Smooth muscle cell (in vitro differentiated cells): ENCODE data around the gene MRPL54. TPM values are rescaled to one million over a fixed set of nuclear protein-coding genes. Genes with fewer than 3 reads are reported as not detected.

Experiments
- DNase-seq: peaks from one replicate; lab custom pipeline; 2025; ENCODE audit not compliant: unreplicated experiment; lab: John Stamatoyannopoulos, UW
- H2AFZ ChIP-seq: fragments of 200-600 bp; sonication (generic); 2 replicates; pipeline ENCODE4 v1.6.0; 2016; ENCODE audit warnings: antibody characterized with exemption, low read depth, mild to moderate bottlenecking
- H3F3A ChIP-seq: fragments of 200-600 bp; sonication (generic); 2 replicates; pipeline ENCODE4 v1.6.0; 2017; ENCODE audit warnings: antibody characterized with exemption, low read depth
- H3K27ac ChIP-seq: fragments of 200-600 bp; sonication (generic); 2 replicates; pipeline ENCODE4 v1.5.1; 2016; ENCODE audit warnings: low read depth, mild to moderate bottlenecking
- H3K27me3 ChIP-seq: fragments of 200-600 bp; sonication (generic); 2 replicates; pipeline ENCODE4 v1.6.1; 2016; ENCODE audit warnings: low read depth, mild to moderate bottlenecking
- H3K36me3 ChIP-seq: fragments of 200-600 bp; sonication (generic); 2 replicates; pipeline ENCODE4 v1.5.1; 2016; ENCODE audit warnings: low read depth
- H3K4me1 ChIP-seq: fragments of 200-600 bp; sonication (generic); 2 replicates; pipeline ENCODE4 v1.5.1; 2016; ENCODE audit warnings: low read depth
- H3K4me2 ChIP-seq: fragments of 200-600 bp; sonication (generic); 2 replicates; pipeline ENCODE4 v1.6.0; 2016; ENCODE audit warnings: mild to moderate bottlenecking
- H3K4me3 ChIP-seq: fragments of 200-600 bp; sonication (generic); 2 replicates; pipeline ENCODE4 v1.5.1; 2016; ENCODE audit warnings: mild to moderate bottlenecking
- H3K79me2 ChIP-seq: fragments of 200-600 bp; sonication (generic); 2 replicates; pipeline ENCODE4 v1.6.0; 2016; ENCODE audit warnings: low read depth, mild to moderate bottlenecking
- H3K9ac ChIP-seq: fragments of 200-600 bp; sonication (generic); 2 replicates; pipeline ENCODE4 v1.6.0; 2016; ENCODE audit warnings: low read depth
- H3K9me3 ChIP-seq: fragments of 200-600 bp; sonication (generic); replicated peaks from 2 replicates; pipeline ENCODE4 v1.5.1; 2016; ENCODE audit warnings: low read depth
- H4K20me1 ChIP-seq: fragments of 200-600 bp; sonication (generic); 2 replicates; pipeline ENCODE4 v1.6.0; 2016; ENCODE audit warnings: low read depth
- CTCF ChIP-seq: fragments of 200-600 bp; sonication (generic); IDR thresholded peaks from 2 replicates; pipeline ENCODE4 v1.5.1; 2017; ENCODE audit warnings: borderline replicate concordance, mild to moderate bottlenecking, antibody characterized with exemption; ENCODE audit not compliant: insufficient read depth, poor library complexity, severe bottlenecking
- WGBS: methylation state at CpG from one replicate; pipeline ENCODE4 v1.1.7; 2016; ENCODE audit warnings: low lambda C conversion rate; 5-methylcytosine and 5-hydroxymethylcytosine counted together
- polyA plus RNA-seq: library from polyadenylated mRNA; unstranded; fragments of >200 nt; fragmentation: Nextera tagmentation; extraction: Ambion mirVana; gene quantifications from 2 replicates; pipeline ENCODE4 v1.2.1, GENCODE V29; 2016
- total RNA-seq: library from RNA; depleted of rRNA; stranded (reverse); fragments of >200 nt; gene quantifications from 2 replicates; pipeline ENCODE4 v1.2.3, GENCODE V29; 2014

MRPL54 gene
- total and polyA plus RNA-seq, 2 experiments from 2014 or later: 19.5 to 60.8 TPM

DNA sequence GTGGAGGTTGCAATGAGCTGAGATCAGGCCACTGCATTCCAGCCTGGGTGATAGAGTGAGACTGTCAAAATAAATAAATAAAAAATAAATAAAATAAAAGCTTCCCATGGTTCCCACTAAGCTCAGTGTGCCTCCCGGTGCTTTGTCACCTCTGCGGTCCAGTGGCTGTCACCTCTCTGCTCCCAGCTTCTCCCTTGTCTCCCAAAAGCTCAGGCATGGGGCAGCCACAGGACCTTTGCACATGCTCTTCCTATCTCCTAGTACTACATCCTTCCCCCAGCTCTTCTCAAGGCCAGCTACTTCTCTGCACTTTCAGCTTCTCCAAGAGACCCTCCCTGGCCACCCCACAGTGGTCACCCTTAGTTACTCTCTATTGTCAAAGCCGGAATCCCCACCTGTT lies 31.3 kb downstream of the MRPL54 start:
- TF ChIP-seq CTCF: no peak
- 90% methylated on average over 3 of the region's 3 CpGs for WGBS
- no peaks in the 10 kb centered on the region for H3K4me1 ChIP-seq
- no peak for DNase-seq
- H3K9ac ChIP-seq: no peak overlapping the region
- no peaks in the 10 kb centered on the region for H3K79me2 ChIP-seq
- H4K20me1 ChIP-seq: no peaks in the 10 kb centered on the region
- H3K27me3 ChIP-seq: no peaks in the 10 kb centered on the region
- no peak overlapping the region for H3K4me3 ChIP-seq
- H3F3A ChIP-seq: no peaks in the 10 kb centered on the region
- no peak overlapping the region for H3K27ac ChIP-seq
- no peaks in the 10 kb centered on the region for H3K9me3 ChIP-seq
- no peak overlapping the region for H3K4me2 ChIP-seq
- H2AFZ ChIP-seq: no peak overlapping the region
- no peaks in the 10 kb centered on the region for H3K36me3 ChIP-seq

- Histone ChIP-seq H3K27me3 (peaks cover 24% of the 10 kb centered on the region), H3K4me2 (no peak overlapping the region), H3K27ac (no peak overlapping the region), H3K9me3 (no peaks in the 10 kb centered on the region), H3K79me2 (no peaks in the 10 kb centered on the region), H2AFZ (no peak overlapping the region), H3K9ac (no peak overlapping the region), H3K4me3 (no peak overlapping the region), H3F3A (no peaks in the 10 kb centered on the region), H3K36me3 (no peaks in the 10 kb centered on the region), H3K4me1 (no peaks in the 10 kb centered on the region), H4K20me1 (no peaks in the 10 kb centered on the region)
- 94% methylated on average over 2 of the region's 2 CpGs for WGBS
- TF ChIP-seq CTCF: no peak
- no peak for DNase-seq
Observed at GRCh38 chr19:3796358-3796757, 33.9 kb downstream of the MRPL54 start.

GRCh38 chr19:3798137-3798536 lies 35.7 kb downstream of the MRPL54 start:
- Histone ChIP-seq H3K27ac (no peak overlapping the region), H3K27me3 (peaks cover 37% of the 10 kb centered on the region), H3K4me2 (no peak overlapping the region), H3K4me3 (no peak overlapping the region), H3K36me3 (no peaks in the 10 kb centered on the region), H3K9me3 (no peaks in the 10 kb centered on the region), H3F3A (no peaks in the 10 kb centered on the region), H2AFZ (no peak overlapping the region), H3K9ac (no peak overlapping the region), H3K4me1 (no peaks in the 10 kb centered on the region), H4K20me1 (no peaks in the 10 kb centered on the region), H3K79me2 (no peaks in the 10 kb centered on the region)
- DNase-seq: no peak
- TF ChIP-seq CTCF: no peak
- WGBS: 86% methylated on average over 6 of the region's 6 CpGs

DNA sequence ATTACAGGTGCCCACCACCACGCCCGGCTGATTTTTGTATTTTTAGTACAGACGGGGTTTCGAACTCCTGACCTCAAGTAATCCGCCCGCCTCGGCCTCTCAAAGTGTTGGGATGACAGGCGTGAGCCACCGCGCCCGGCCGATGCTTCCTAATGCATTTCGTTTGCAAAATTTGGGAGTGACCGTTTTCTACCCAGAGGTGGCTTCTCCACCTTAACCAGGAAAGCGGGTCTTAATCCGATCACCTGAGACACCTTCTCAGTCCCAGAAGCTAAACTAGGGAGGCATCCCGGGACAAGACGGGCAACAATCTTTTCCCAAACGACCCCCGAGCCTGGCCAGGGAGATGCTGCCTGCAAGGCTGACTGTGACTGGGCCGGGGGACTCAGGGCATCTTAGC lies 38.5 kb downstream of the MRPL54 start:
- H3K9me3 ChIP-seq: no peaks in the 10 kb centered on the region
- H3K9ac ChIP-seq: no peak overlapping the region
- no peak overlapping the region for H3K4me2 ChIP-seq
- WGBS: 63% methylated on average over 21 of the region's 21 CpGs
- H3K4me3 ChIP-seq: no peak overlapping the region
- no peak for DNase-seq
- H3K4me1 ChIP-seq: no peaks in the 10 kb centered on the region
- H2AFZ ChIP-seq: no peak overlapping the region
- H3K27me3 ChIP-seq: peaks cover 37% of the 10 kb centered on the region
- no peaks in the 10 kb centered on the region for H3K36me3 ChIP-seq
- TF ChIP-seq CTCF: no peak
- H3K27ac ChIP-seq: no peak overlapping the region
- H3K79me2 ChIP-seq: no peaks in the 10 kb centered on the region
- H4K20me1 ChIP-seq: no peaks in the 10 kb centered on the region
- no peaks in the 10 kb centered on the region for H3F3A ChIP-seq
